Ectodermal cell (in vitro differentiated cells): Measurements from ENCODE around the gene SMIM38.

Experiments used
- H3K27ac ChIP-seq: 2 replicates; pipeline ENCODE4 v1.7.0; 2013; ENCODE audit warnings: mild to moderate bottlenecking, low read depth, low read length; ENCODE audit not compliant: insufficient read depth, poor library complexity, severe bottlenecking
- H3K27me3 ChIP-seq: 2 replicates; pipeline ENCODE4 v1.7.0; 2013; ENCODE audit warnings: mild to moderate bottlenecking, low read length; ENCODE audit not compliant: insufficient read depth, control insufficient read depth, poor library complexity, severe bottlenecking
- H3K36me3 ChIP-seq: one replicate; pipeline ENCODE4 v1.7.0; 2013; ENCODE audit warnings: low read length; ENCODE audit not compliant: control insufficient read depth, insufficient read depth
- H3K4me1 ChIP-seq: one replicate; pipeline ENCODE4 v1.7.0; 2013; ENCODE audit warnings: low read length; ENCODE audit not compliant: control insufficient read depth, insufficient read depth
- H3K4me3 ChIP-seq: 2 replicates; pipeline ENCODE4 v1.7.0; 2013; ENCODE audit warnings: low read depth, low read length, control low read depth; ENCODE audit not compliant: insufficient read depth
- H3K9me3 ChIP-seq: 2 replicates; pipeline ENCODE4 v1.7.0; 2013; ENCODE audit warnings: mild to moderate bottlenecking, low read length, moderate library complexity; ENCODE audit not compliant: control insufficient read depth
- WGBS, 2 experiments: methylation state at CpG; one replicate each; pipeline ENCODE4 v1.1.7; 2013; ENCODE audit warnings: missing lambda C conversion rate in 2 of 2; 5-methylcytosine and 5-hydroxymethylcytosine counted together

SMIM38 gene

GRCh38 chr11:69113646-69114340, 41.9 kb upstream of the SMIM38 start:
- H3K4me3 ChIP-seq, result no peak overlapping the region
- H3K36me3 ChIP-seq, result no peaks in the 10 kb centered on the region
- H3K27ac ChIP-seq, result no peak overlapping the region
- 92% methylated on average over 22 of the region's 22 CpGs for WGBS, 2 experiments
- no peaks in the 10 kb centered on the region for H3K27me3 ChIP-seq
- no peaks in the 10 kb centered on the region for H3K9me3 ChIP-seq
- peaks cover 11% of the 10 kb centered on the region for H3K4me1 ChIP-seq

- peaks cover 11% of the 10 kb centered on the region for H3K4me1 ChIP-seq
- H3K9me3 ChIP-seq, result no peaks in the 10 kb centered on the region
- WGBS, 2 experiments, result 92 to 94% methylated on average over 6 of the region's 6 CpGs
- no peak overlapping the region for H3K27ac ChIP-seq
- H3K4me3 ChIP-seq, result no peak overlapping the region
- H3K36me3 ChIP-seq, result no peaks in the 10 kb centered on the region
- H3K27me3 ChIP-seq, result no peaks in the 10 kb centered on the region
Observed at GRCh38 chr11:69114362-69114761, 41.4 kb upstream of the SMIM38 start.

GRCh38 chr11:69114811-69115523, 40.8 kb upstream of the SMIM38 start:
- WGBS, 2 experiments, result 92% methylated on average over 21 of the region's 21 CpGs
- Histone ChIP-seq H3K4me1 (peaks cover 11% of the 10 kb centered on the region), H3K27ac (no peak overlapping the region), H3K9me3 (no peaks in the 10 kb centered on the region), H3K4me3 (no peak overlapping the region), H3K36me3 (no peaks in the 10 kb centered on the region), H3K27me3 (no peaks in the 10 kb centered on the region)

- no peak overlapping the region for H3K27ac ChIP-seq
- H3K9me3 ChIP-seq, result no peaks in the 10 kb centered on the region
- no peaks in the 10 kb centered on the region for H3K36me3 ChIP-seq
- H3K27me3 ChIP-seq, result no peaks in the 10 kb centered on the region
- 90 to 91% methylated on average over 41 of the region's 41 CpGs for WGBS, 2 experiments
- H3K4me1 ChIP-seq, result peaks cover 11% of the 10 kb centered on the region
- H3K4me3 ChIP-seq, result no peak overlapping the region
Observed at GRCh38 chr11:69115586-69116560, 39.9 kb upstream of the SMIM38 start.

GRCh38 chr11:69116671-69117070, 39.1 kb upstream of the SMIM38 start:
- Histone ChIP-seq H3K27ac (no peak overlapping the region), H3K4me1 (peaks cover 11% of the 10 kb centered on the region), H3K9me3 (no peaks in the 10 kb centered on the region), H3K4me3 (no peak overlapping the region), H3K36me3 (no peaks in the 10 kb centered on the region), H3K27me3 (no peaks in the 10 kb centered on the region)
- 94 to 98% methylated on average over 10 of the region's 10 CpGs for WGBS, 2 experiments

- Histone ChIP-seq H3K27ac (no peak overlapping the region), H3K36me3 (no peaks in the 10 kb centered on the region), H3K4me1 (peaks cover 30% of the 10 kb centered on the region), H3K4me3 (no peak overlapping the region), H3K9me3 (no peaks in the 10 kb centered on the region), H3K27me3 (no peaks in the 10 kb centered on the region)
- 94 to 95% methylated on average over 2 of the region's 2 CpGs for WGBS, 2 experiments
Observed at GRCh38 chr11:69119190-69119589, 36.5 kb upstream of the SMIM38 start.

- WGBS, 2 experiments, result 91 to 93% methylated on average over 21 of the region's 21 CpGs
- Histone ChIP-seq H3K9me3 (no peaks in the 10 kb centered on the region), H3K4me1 (peaks cover 31% of the 10 kb centered on the region), H3K27ac (no peak overlapping the region), H3K27me3 (no peaks in the 10 kb centered on the region), H3K4me3 (no peak overlapping the region), H3K36me3 (no peaks in the 10 kb centered on the region)
Observed at GRCh38 chr11:69120096-69120875, 35.4 kb upstream of the SMIM38 start.

GRCh38 chr11:69121021-69121420, 34.7 kb upstream of the SMIM38 start:
- Histone ChIP-seq H3K9me3 (no peaks in the 10 kb centered on the region), H3K27me3 (no peaks in the 10 kb centered on the region), H3K27ac (no peak overlapping the region), H3K36me3 (no peaks in the 10 kb centered on the region), H3K4me3 (no peak overlapping the region), H3K4me1 (peaks cover 23% of the 10 kb centered on the region)
- WGBS, 2 experiments, result 92 to 93% methylated on average over 9 of the region's 9 CpGs

- H3K27me3 ChIP-seq, result no peaks in the 10 kb centered on the region
- H3K27ac ChIP-seq, result no peak overlapping the region
- WGBS, 2 experiments, result 85% methylated on average over 19 of the region's 19 CpGs
- no peaks in the 10 kb centered on the region for H3K36me3 ChIP-seq
- peaks cover 20% of the 10 kb centered on the region for H3K4me1 ChIP-seq
- no peak overlapping the region for H3K4me3 ChIP-seq
- no peaks in the 10 kb centered on the region for H3K9me3 ChIP-seq
Observed at GRCh38 chr11:69121621-69122325, 34.0 kb upstream of the SMIM38 start.
